Chondrocyte (in vitro differentiated cells): ENCODE data around the gene TMEM117. TPM values are rescaled to one million over a fixed set of nuclear protein-coding genes. Genes with fewer than 3 reads are reported as not detected.

Source experiments
- DNase-seq: peaks from one replicate; pipeline ENCODE4 v3.0.0; 2021; ENCODE audit warnings: mixed read lengths, low spot score
- H3K27ac Mint-ChIP-seq: one replicate; pipeline ENCODE4 v1.8.0; 2021; ENCODE audit warnings: mild to moderate bottlenecking, moderate library complexity, mixed read lengths; ENCODE audit not compliant: unreplicated experiment
- H3K27me3 Mint-ChIP-seq: 2 replicates; pipeline ENCODE4 v1.8.0; 2021; ENCODE audit warnings: low read depth, mixed read lengths
- H3K36me3 Mint-ChIP-seq: 2 replicates; pipeline ENCODE4 v1.8.0; 2021; ENCODE audit warnings: low read depth, mixed read lengths
- H3K4me1 Mint-ChIP-seq: 2 replicates; pipeline ENCODE4 v1.8.0; 2021; ENCODE audit warnings: low read depth, mild to moderate bottlenecking, mixed read lengths
- H3K4me3 Mint-ChIP-seq: one replicate; pipeline ENCODE4 v1.8.0; 2021; ENCODE audit warnings: mild to moderate bottlenecking, moderate library complexity, mixed read lengths; ENCODE audit not compliant: unreplicated experiment
- H3K9me3 Mint-ChIP-seq: 2 replicates; pipeline ENCODE4 v1.8.0; 2021; ENCODE audit warnings: low read depth, mixed read lengths
- CTCF ChIP-seq: fragments of 200-600 bp; sonication (generic); IDR thresholded peaks from 2 replicates; pipeline ENCODE4 v1.5.0; 2021; ENCODE audit warnings: antibody characterized with exemption, mild to moderate bottlenecking, moderate library complexity
- total RNA-seq: library from RNA; stranded (reverse); gene quantifications from 3 replicates; pipeline ENCODE4 v1.2.1, GENCODE V29; 2021

The TMEM117 gene
- total RNA-seq, 1 donor from 2014 or later = 15.5 TPM

GRCh38 chr12:43968736-43969135 is 132.9 kb downstream of the TMEM117 start:
- Mint-ChIP-seq H3K4me3 (no peak overlapping the region), H3K27me3 (no peaks in the 10 kb centered on the region), H3K36me3 (peaks cover 3% of the 10 kb centered on the region)

DNA sequence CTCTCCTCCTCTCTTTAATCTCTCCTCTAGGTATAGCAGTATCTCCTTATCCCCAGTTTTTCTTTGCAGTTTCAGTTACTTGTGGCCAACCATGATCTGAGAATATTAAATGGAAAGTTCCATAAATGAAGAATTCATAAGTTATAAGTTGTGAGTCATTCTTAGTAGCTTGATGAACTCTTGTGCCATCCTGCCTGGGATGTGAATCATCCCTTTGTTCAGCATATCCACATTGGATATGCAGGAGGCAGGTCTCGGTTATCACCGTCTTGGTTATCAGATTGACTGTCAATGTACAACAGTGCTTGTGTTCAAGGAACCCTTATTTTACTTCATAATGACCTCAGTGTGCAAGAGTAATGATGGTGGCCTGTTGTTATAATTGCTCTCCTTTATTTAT is 134.0 kb downstream of the TMEM117 start:
- H3K27ac Mint-ChIP-seq = no peak overlapping the region
- peaks cover 3% of the 10 kb centered on the region for H3K36me3 Mint-ChIP-seq
- no peaks in the 10 kb centered on the region for H3K27me3 Mint-ChIP-seq
- H3K4me1 Mint-ChIP-seq = peaks cover 3% of the 10 kb centered on the region
- peaks cover 3% of the 10 kb centered on the region for H3K9me3 Mint-ChIP-seq
- TF ChIP-seq CTCF = no peak
- DNase-seq = no peak
- H3K4me3 Mint-ChIP-seq = no peak overlapping the region

More at GRCh38 chr12:43968736-43969135, 132.9 kb downstream of the TMEM117 start:
- Mint-ChIP-seq H3K27ac (no peak overlapping the region), H3K4me1 (peaks cover 3% of the 10 kb centered on the region), H3K9me3 (peaks cover 3% of the 10 kb centered on the region)
- no peak for TF ChIP-seq CTCF
- no peak for DNase-seq

DNA sequence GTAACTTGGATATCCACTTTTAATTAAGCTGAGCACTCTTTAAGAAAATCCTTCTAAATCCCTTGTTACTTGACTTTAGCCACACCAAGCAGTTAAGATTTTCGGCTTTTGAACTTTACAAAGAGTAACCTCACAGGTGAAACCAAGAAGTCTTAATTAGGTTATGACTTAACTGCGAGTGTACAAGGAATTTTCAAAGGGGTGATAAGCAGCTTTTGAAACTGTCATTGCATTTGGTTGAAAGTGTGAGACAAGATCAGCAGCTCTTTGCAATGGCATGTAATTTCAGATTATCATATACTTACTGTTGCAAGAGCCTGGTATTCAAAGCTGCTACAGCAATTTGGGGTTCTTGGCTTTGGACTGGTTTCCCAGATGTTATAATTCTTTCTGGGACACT is 137.5 kb downstream of the TMEM117 start:
- Mint-ChIP-seq H3K4me3 (no peak overlapping the region), H3K36me3 (peaks cover 4% of the 10 kb centered on the region), H3K4me1 (peaks cover 3% of the 10 kb centered on the region), H3K9me3 (peaks cover 7% of the 10 kb centered on the region), H3K27ac (no peak overlapping the region), H3K27me3 (no peaks in the 10 kb centered on the region)
- DNase-seq = no peak
- no peak for TF ChIP-seq CTCF

GRCh38 chr12:43973993-43974392 is 138.1 kb downstream of the TMEM117 start:
- Mint-ChIP-seq H3K27ac (no peak overlapping the region), H3K27me3 (no peaks in the 10 kb centered on the region), H3K4me3 (no peak overlapping the region), H3K36me3 (peaks cover 4% of the 10 kb centered on the region), H3K4me1 (peaks cover 3% of the 10 kb centered on the region), H3K9me3 (peaks cover 11% of the 10 kb centered on the region)
- no peak for TF ChIP-seq CTCF
- DNase-seq = no peak

- Mint-ChIP-seq H3K9me3 (peaks cover 16% of the 10 kb centered on the region), H3K4me1 (no peaks in the 10 kb centered on the region), H3K36me3 (peaks cover 2% of the 10 kb centered on the region), H3K27ac (no peak overlapping the region), H3K27me3 (no peaks in the 10 kb centered on the region), H3K4me3 (no peak overlapping the region)
- DNase-seq = no peak
- TF ChIP-seq CTCF = no peak
Observed at GRCh38 chr12:43976027-43976426, 140.1 kb downstream of the TMEM117 start.
